SK-N-SH (cell line): ENCODE measurements around the gene HOXA10. TPM values are rescaled to one million over a fixed set of nuclear protein-coding genes. Genes with fewer than 3 reads are reported as not detected.

Source experiments
- CTCF ChIA-PET: fragments of 300-600, 350-600 bp; formaldehyde crosslinking; extraction: SDS; loops from one replicate; lab custom pipeline; 2021; lab: Yijun Ruan, JAX
- POLR2A ChIA-PET: fragments of 350-600 bp; sonication (Branson Sonifier 250); formaldehyde crosslinking; extraction: SDS; loops from one replicate; lab custom pipeline; 2020; ENCODE audit warnings: antibody characterized with exemption, inconsistent platforms; lab: Yijun Ruan, JAX
- DNase-seq: peaks from one replicate; pipeline ENCODE4 v3.0.0; 2012
- H2AFZ ChIP-seq: fragments of 200-600 bp; sonication (generic); 2 replicates; pipeline ENCODE4 v1.8.1; 2016; ENCODE audit warnings: antibody characterized with exemption, mild to moderate bottlenecking, low read depth
- H3F3A ChIP-seq: fragments of 200-600 bp; sonication (generic); replicated peaks from 2 replicates; pipeline ENCODE3; 2016; ENCODE audit warnings: antibody characterized with exemption, mild to moderate bottlenecking; ENCODE audit not compliant: insufficient read depth
- H3K27ac ChIP-seq, 2 experiments: fragments of 200-500 bp in 1 of 2; fragments of 200-600 bp in 1 of 2; sonication (Bioruptor generic) in 1 of 2; sonication (generic), shearing (Covaris generic) in 1 of 2; 2 replicates each; pipeline versions ENCODE4 v1.5.1 to v1.6.1; 2014 to 2016; ENCODE audit warnings: low read depth in 2 of 2, inconsistent platforms in 1 of 2, low read length in 1 of 2, mild to moderate bottlenecking in 1 of 2, mixed read lengths in 1 of 2
- H3K27me3 ChIP-seq: fragments of 200-600 bp; sonication (generic), shearing (Covaris generic); 2 replicates; pipeline ENCODE4 v1.6.1; 2016; ENCODE audit warnings: mixed run types; ENCODE audit not compliant: insufficient read depth
- H3K36me3 ChIP-seq, 2 experiments: fragments of 200-500 bp in 1 of 2; fragments of 200-600 bp in 1 of 2; sonication (Bioruptor generic) in 1 of 2; sonication (generic) in 1 of 2; replicated peaks in 1 of 2; 2 replicates each; pipeline versions ENCODE3 to v1.5.1; 2014 to 2016; ENCODE audit warnings: low read length in 1 of 2, mild to moderate bottlenecking in 1 of 2; ENCODE audit not compliant: insufficient read depth in 2 of 2, control insufficient read depth in 1 of 2
- H3K4me1 ChIP-seq, 2 experiments: fragments of 200-500 bp in 1 of 2; fragments of 200-600 bp in 1 of 2; sonication (Bioruptor generic) in 1 of 2; sonication (generic), shearing (Covaris generic) in 1 of 2; 2 replicates each; pipeline versions ENCODE4 v1.5.1 to v1.6.1; 2014 to 2016; ENCODE audit warnings: low read depth in 1 of 2, low read length in 1 of 2, mixed run types in 1 of 2; ENCODE audit not compliant: insufficient read depth in 2 of 2, control insufficient read depth in 1 of 2
- H3K4me2 ChIP-seq: fragments of 200-600 bp; sonication (generic), shearing (Covaris generic); 2 replicates; pipeline ENCODE4 v1.6.1; 2017; ENCODE audit warnings: mixed run types
- H3K4me3 ChIP-seq, 2 experiments: fragments of 200-500 bp in 1 of 2; fragments of 200-600 bp in 1 of 2; sonication (Bioruptor generic) in 1 of 2; sonication (generic), shearing (Covaris generic) in 1 of 2; 2 replicates each; pipeline versions ENCODE4 v1.5.1 to v1.8.1; 2014 to 2016; ENCODE audit warnings: low read depth in 2 of 2, inconsistent platforms in 1 of 2, low read length in 1 of 2, mild to moderate bottlenecking in 1 of 2, mixed read lengths in 1 of 2, moderate library complexity in 1 of 2
- H3K79me2 ChIP-seq: fragments of 200-600 bp; sonication (generic); 2 replicates; pipeline ENCODE4 v1.8.1; 2017; ENCODE audit warnings: mild to moderate bottlenecking; ENCODE audit not compliant: insufficient read depth
- H3K9ac ChIP-seq: fragments of 200-600 bp; sonication (generic); 2 replicates; pipeline ENCODE4 v1.6.1; 2017; ENCODE audit warnings: mixed run types
- H3K9me2 ChIP-seq: fragments of 200-600 bp; sonication (generic); 2 replicates; pipeline ENCODE4 v1.6.1; 2017; ENCODE audit warnings: mixed run types
- H3K9me3 ChIP-seq: fragments of 200-600 bp; sonication (generic); 2 replicates; pipeline ENCODE4 v1.6.1; 2017; ENCODE audit warnings: mixed run types, mild to moderate bottlenecking, moderate library complexity
- H4K20me1 ChIP-seq: fragments of 200-600 bp; sonication (generic); 2 replicates; pipeline ENCODE4 v1.6.1; 2017; ENCODE audit warnings: mild to moderate bottlenecking, mixed run types; ENCODE audit not compliant: insufficient read depth
- CTCF ChIP-seq: fragments of 200-600 bp; sonication (generic); IDR thresholded peaks from 2 replicates; pipeline ENCODE4 v1.6.1; 2017; ENCODE audit warnings: antibody characterized with exemption, mild to moderate bottlenecking, moderate library complexity
- ELF1 ChIP-seq: IDR thresholded peaks from 2 replicates; pipeline ENCODE4 v1.4.0; 2012
- EP300 ChIP-seq, 2 experiments: IDR thresholded peaks; 2 replicates each; pipeline versions ENCODE4 v1.4.0 to v1.6.1; 2012; ENCODE audit warnings: borderline replicate concordance in 1 of 2, low read depth in 1 of 2, low read length in 1 of 2
- FOXM1 ChIP-seq: IDR thresholded peaks from 2 replicates; pipeline ENCODE4 v1.4.0; 2012; ENCODE audit warnings: low read depth, mild to moderate bottlenecking
- MAX ChIP-seq: IDR thresholded peaks from 2 replicates; pipeline ENCODE4 v1.4.0; 2012; ENCODE audit warnings: low read depth
- MEF2A ChIP-seq: IDR thresholded peaks from 2 replicates; pipeline ENCODE4 v1.4.0; 2012; ENCODE audit warnings: low read depth, borderline replicate concordance
- MXI1 ChIP-seq: IDR thresholded peaks from 2 replicates; pipeline ENCODE4 v1.6.1; 2012; ENCODE audit warnings: mild to moderate bottlenecking, low read depth, low read length, improper control_type of control experiment
- PBX3 ChIP-seq: IDR thresholded peaks from 2 replicates; pipeline ENCODE4; 2012
- RAD21 ChIP-seq: IDR thresholded peaks from 2 replicates; pipeline ENCODE4 v1.6.1; 2012; ENCODE audit warnings: mild to moderate bottlenecking, low read length
- RCOR1 ChIP-seq: fragments of 150-350 bp; IDR thresholded peaks from 2 replicates; pipeline ENCODE4 v1.6.1; 2017; ENCODE audit warnings: antibody characterized with exemption, low read length
- RFX5 ChIP-seq: IDR thresholded peaks from 2 replicates; pipeline ENCODE4 v1.6.1; 2012; ENCODE audit warnings: mild to moderate bottlenecking, improper control_type of control experiment, low read length
- SMC3 ChIP-seq: IDR thresholded peaks from 2 replicates; pipeline ENCODE4 v1.6.1; 2012; ENCODE audit warnings: low read depth, low read length, improper control_type of control experiment
- TAF1 ChIP-seq: IDR thresholded peaks from 2 replicates; pipeline ENCODE4 v1.6.1; 2012; ENCODE audit warnings: low read depth, mild to moderate bottlenecking, low read length, moderate library complexity, borderline replicate concordance
- WGBS: methylation state at CpG from one replicate; pipeline ENCODE4 v1.1.6; 2017; ENCODE audit warnings: low lambda C conversion rate; 5-methylcytosine and 5-hydroxymethylcytosine counted together
- polyA plus RNA-seq, 3 experiments: library from polyadenylated mRNA; depleted of rRNA; stranded (reverse); fragments of >200 nt; gene quantifications; 2 replicates each; pipeline ENCODE4 v1.2.3, GENCODE V29; 2012

The HOXA10 gene
- polyA plus RNA-seq, 1 of the 3 experiments (the other 2 are of a cell fraction): not detected

DNA sequence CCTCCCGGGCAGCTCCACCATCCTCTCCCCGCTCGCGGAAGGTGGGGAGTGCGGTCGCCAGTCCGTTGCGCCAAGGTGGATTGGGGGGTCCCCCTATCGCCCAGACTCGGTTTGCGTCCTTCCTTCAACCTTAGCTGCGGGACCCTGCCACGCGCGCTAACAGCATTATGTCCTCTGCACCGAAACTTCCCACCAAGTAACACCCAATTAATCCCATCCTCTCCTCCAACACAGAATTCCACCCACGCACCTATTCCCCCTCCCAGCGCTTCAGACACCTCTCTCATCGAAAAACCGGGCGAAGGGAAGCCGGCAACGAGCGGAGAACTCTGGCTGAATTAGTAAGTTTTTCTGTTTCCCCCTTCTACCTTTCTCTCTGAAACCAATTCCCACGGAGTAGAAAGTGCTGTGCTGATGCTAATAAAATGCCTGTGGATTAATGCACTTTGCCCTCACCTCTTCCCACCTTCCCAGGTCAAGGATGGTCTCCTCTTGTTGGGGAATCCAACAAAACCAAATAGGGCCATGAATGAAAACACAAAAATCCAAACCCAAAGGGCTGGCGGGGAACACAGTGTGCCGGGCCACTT lies 22.7 kb downstream of the HOXA10 start:
- WGBS: 27% methylated on average over 24 of the region's 27 CpGs
- no peaks in the 10 kb centered on the region for H3K9me3 ChIP-seq
- no peak overlapping the region for H3K27ac ChIP-seq
- H3F3A ChIP-seq: no peaks in the 10 kb centered on the region
- peak overlapping the region; percentile 32 to 63; a peak in 3 of 4 replicates for H3K4me3 ChIP-seq
- H3K4me1 ChIP-seq: peaks cover 0 to 9% of the 10 kb centered on the region in 2 experiments; a peak in 1 of 4 replicates
- H4K20me1 ChIP-seq: peaks cover 6% of the 10 kb centered on the region; the same call in 1 of the 2 replicates
- DNase-seq: no peak
- H2AFZ ChIP-seq: peak overlapping the region; percentile 73; the same call in 1 of the 2 replicates
- H3K9ac ChIP-seq: no peak overlapping the region
- peaks cover 100% of the 10 kb centered on the region for H3K27me3 ChIP-seq
- CTCF ChIA-PET: interaction anchor here (0.6 to 10.9 kb wide), 37 partner anchors 8 to 1259 kb away, joined by 3 to 270 read pairs (median 5); partner anchors contain the start of genes HOXA10, HOXA13, HOXA4 and HOXA7
- POLR2A ChIA-PET: no interaction called here
- TF ChIP-seq RAD21 (no peak), PBX3 (no peak), FOXM1 (no peak), TAF1 (no peak), MXI1 (no peak), RCOR1 (no peak), ELF1 (no peak), EP300 (IDR thresholded peaks at IDR 0.05; ENCODE audit: borderline replicate concordance in 1 of 2, low read depth in 1 of 2, low read length in 1 of 2) (no peak), SMC3 (no peak), CTCF (no peak), MEF2A (no peak), RFX5 (no peak), MAX (no peak)
- no peaks in the 10 kb centered on the region for H3K36me3 ChIP-seq
- H3K79me2 ChIP-seq: no peaks in the 10 kb centered on the region
- peak overlapping the region; percentile 76 for H3K4me2 ChIP-seq
- H3K9me2 ChIP-seq: no peaks in the 10 kb centered on the region
